B cell (primary cell): ENCODE measurements around the gene STX10.

Experiments used
- CTCF ChIP-seq: fragments of 200-600 bp; IDR thresholded peaks from one replicate; pipeline ENCODE4 v1.8.0; 2022; ENCODE audit warnings: antibody characterized with exemption, mild to moderate bottlenecking
- EZH2 ChIP-seq: IDR thresholded peaks from 2 replicates; pipeline ENCODE4 v1.6.1; 2012; ENCODE audit warnings: borderline replicate concordance, low read depth, mild to moderate bottlenecking, moderate library complexity, low read length; ENCODE audit not compliant: insufficient read depth, poor library complexity, severe bottlenecking

- TF ChIP-seq CTCF = no peak
- no peak for TF ChIP-seq EZH2
Measured at GRCh38 chr19:13198634-13199033, 48.5 kb upstream of the STX10 start.
